Endometrium (tissue), 2 donors: Measurements from ENCODE around the gene RTN1.

ENCODE experiments used
- FAIRE-seq: peaks from 2 replicates; lab custom pipeline; 2012; peaks lifted over from hg19 to GRCh38; lab: Jason Lieb, UNC
- donor health status: control.
- donor health status: control.

The RTN1 gene

GRCh38 chr14:59547310-59547709 lies 323.3 kb downstream of the RTN1 start:
- no peak for FAIRE-seq
